Fibroblast of lung (primary cell): ENCODE results near the gene CLECL1.

Experiments
- CTCF ChIP-seq, 2 donors: IDR thresholded peaks in 1 of 2; conservative IDR thresholded peaks in 1 of 2; 1 replicate in 1 of 2; 2 replicates in 1 of 2; pipeline ENCODE4 v1.5.1; 2011 to 2012; ENCODE audit warnings: low read length in 2 of 2, control low read depth in 1 of 2, inconsistent platforms in 1 of 2, low read depth in 1 of 2, mild to moderate bottlenecking in 1 of 2
- EZH2 ChIP-seq: IDR thresholded peaks from 2 replicates; pipeline ENCODE4 v1.5.1; 2012; ENCODE audit warnings: low read length, control low read depth, mild to moderate bottlenecking; ENCODE audit errors: missing control alignments

- TF ChIP-seq EZH2 (no peak), CTCF (conservative IDR thresholded peaks at IDR 0.05 in 1 of 2, IDR thresholded peaks at IDR 0.05 in 1 of 2; ENCODE audit: low read depth in 1 of 2, low read length in 2 of 2) (no peak)
Observed at GRCh38 chr12:9719790-9720189, 13.1 kb downstream of the CLECL1 start.
